A549 (cell line): Measurements from ENCODE around the gene AHSP. TPM values are rescaled to one million over a fixed set of nuclear protein-coding genes. Genes with fewer than 3 reads are reported as not detected.
"Not testable (repeated sequence)": the region's sequence is repeated elsewhere in the genome, so short reads cannot be mapped to it uniquely, and the experiment has no call there.

ENCODE experiments used
- ATAC-seq, 2 experiments: fragments of 200-7000 bp in 1 of 2; fragments of >200 bp in 1 of 2; cut with Nextera tagmentation in 1 of 2; cut with Tn5 transposase in 1 of 2; 3 replicates each; pipeline versions ENCODE4 v1.8.0 to v1.9.1; 2018 to 2020; ENCODE audit warnings: mild to moderate bottlenecking in 1 of 2, moderate library complexity in 1 of 2
- CTCF ChIA-PET: fragments of 300-600 bp; sonication (Branson Sonifier 250); formaldehyde crosslinking; extraction: SDS; loops from one replicate; lab custom pipeline; 2021; ENCODE audit warnings: antibody characterized with exemption, inconsistent platforms; lab: Yijun Ruan, JAX
- POLR2A ChIA-PET: fragments of 350-600 bp; formaldehyde crosslinking; extraction: SDS; loops from one replicate; lab custom pipeline; 2021; ENCODE audit warnings: antibody characterized with exemption, inconsistent platforms; lab: Yijun Ruan, JAX
- DNase-seq, 2 experiments: peaks; one replicate each; pipeline versions ENCODE4 v3.0.0 to v3.0.0-alpha.2; 2011 to 2016; ENCODE audit warnings: low read depth in 1 of 2, low spot score in 1 of 2
- FAIRE-seq: peaks from 2 replicates; lab custom pipeline; 2011; peaks lifted over from hg19 to GRCh38; lab: Jason Lieb, UNC
- H3K27ac ChIP-seq, 2 experiments: fragments of >200 bp; sonication (Bioruptor Twin); formaldehyde crosslinking; 3 replicates each; pipeline ENCODE4 v1.5.1; 2016 to 2017
- H3K4me1 ChIP-seq: fragments of >200 bp; sonication (Bioruptor Twin); formaldehyde crosslinking; 3 replicates; pipeline ENCODE4 v1.6.1; 2016
- H3K4me2 ChIP-seq: fragments of >200 bp; sonication (Bioruptor Twin); formaldehyde crosslinking; 3 replicates; pipeline ENCODE4 v1.6.1; 2016
- H3K4me3 ChIP-seq: fragments of >200 bp; sonication (Bioruptor Twin); formaldehyde crosslinking; 3 replicates; pipeline ENCODE4 v1.5.1; 2016
- H3K9me3 ChIP-seq: fragments of >200 bp; sonication (Bioruptor Twin); formaldehyde crosslinking; 3 replicates; pipeline ENCODE4 v1.6.1; 2016
- BHLHE40 ChIP-seq: IDR thresholded peaks from 2 replicates; pipeline ENCODE4 v1.6.1; 2012; ENCODE audit warnings: low read depth, low read length, inconsistent platforms
- CBX2 ChIP-seq: fragments of 200-600 bp; sonication (generic); IDR thresholded peaks from 2 replicates; pipeline ENCODE4 v1.6.1; 2016; ENCODE audit warnings: low read depth, mild to moderate bottlenecking, borderline replicate concordance
- CEBPB ChIP-seq, 2 experiments: fragments of >200 bp in 1 of 2; sonication (Bioruptor Twin) in 1 of 2; formaldehyde crosslinking in 1 of 2; IDR thresholded peaks; 2 replicates each; pipeline ENCODE4 v1.6.1; 2012 to 2016
- CHD2 ChIP-seq: fragments of 150-350 bp; IDR thresholded peaks from 2 replicates; pipeline ENCODE4 v1.6.1; 2014; ENCODE audit warnings: low read length; ENCODE audit not compliant: partially characterized antibody
- CHD4 ChIP-seq: fragments of 200-600 bp; sonication (generic); IDR thresholded peaks from 2 replicates; pipeline ENCODE4 v1.6.1; 2016; ENCODE audit warnings: antibody characterized with exemption, mild to moderate bottlenecking, borderline replicate concordance
- EHF ChIP-seq: fragments of 250-450 bp; sonication (Bioruptor Pico); IDR thresholded peaks from 2 replicates; pipeline ENCODE4 v1.5.0; 2020; ENCODE audit warnings: mild to moderate bottlenecking
- EHMT2 ChIP-seq: fragments of 200-600 bp; sonication (generic); IDR thresholded peaks from 2 replicates; pipeline ENCODE4 v1.6.1; 2016; ENCODE audit warnings: antibody characterized with exemption, low read depth, mild to moderate bottlenecking, moderate library complexity
- GATA3 ChIP-seq: IDR thresholded peaks from 2 replicates; pipeline ENCODE4 v1.6.1; 2012; ENCODE audit warnings: borderline replicate concordance
- KDM1A ChIP-seq: fragments of 200-600 bp; sonication (generic); IDR thresholded peaks from 2 replicates; pipeline ENCODE4 v1.6.1; 2016; ENCODE audit warnings: low read depth, mild to moderate bottlenecking
- MAZ ChIP-seq: fragments of 150-350 bp; IDR thresholded peaks from 2 replicates; pipeline ENCODE4 v1.6.1; 2014; ENCODE audit warnings: antibody characterized with exemption, low read depth, low read length, borderline replicate concordance
- RNF2 ChIP-seq: fragments of 200-600 bp; sonication (generic); IDR thresholded peaks from 2 replicates; pipeline ENCODE4 v1.6.1; 2016; ENCODE audit warnings: low read depth, mild to moderate bottlenecking, antibody characterized with exemption, moderate library complexity, borderline replicate concordance
- ZFP36 ChIP-seq: fragments of 450-650 bp; IDR thresholded peaks from 2 replicates; pipeline ENCODE4 v1.6.1; 2014; ENCODE audit warnings: borderline replicate concordance; ENCODE audit not compliant: partially characterized antibody
- WGBS: methylation state at CpG from one replicate; pipeline ENCODE4 v1.1.6; 2017; ENCODE audit errors: missing lambda C conversion rate; 5-methylcytosine and 5-hydroxymethylcytosine counted together
- polyA plus RNA-seq, 4 experiments: library from polyadenylated mRNA; depleted of rRNA in 3 of 4; stranded (reverse); fragments of >200 nt; fragmentation: RNase III in 1 of 4; extraction: RNeasy Plus Mini Kit Qiagen cat#74134 plus additional on column Dnase treatment in 1 of 4; gene quantifications; 2 replicates in 3 of 4; 3 replicates in 1 of 4; pipeline ENCODE4 v1.2.3, GENCODE V29; 2011 to 2017

AHSP gene
- polyA plus RNA-seq, 2 of the 4 experiments (the other 2 are of a cell fraction) = not detected

- no peak overlapping the region for H3K4me3 ChIP-seq
- ATAC-seq (no peak), DNase-seq (no peak), FAIRE-seq (no peak)
- CTCF ChIA-PET = no interaction called here
- H3K27ac ChIP-seq = no peak overlapping the region
- POLR2A ChIA-PET = no interaction called here
- WGBS = 79% methylated on average over 28 of the region's 46 CpGs
- peaks cover 2% of the 10 kb centered on the region; the same call in 1 of the 3 replicates for H3K9me3 ChIP-seq
- TF ChIP-seq CHD2 = no peak
- no peak for TF ChIP-seq GATA3
- TF ChIP-seq CHD4 = no peak
- TF ChIP-seq EHF (CRISPR knock-in tag) = no peak
- no peak for TF ChIP-seq BHLHE40
- no peak for TF ChIP-seq RNF2
- no peak for TF ChIP-seq CEBPB (IDR thresholded peaks at IDR 0.05)
- TF ChIP-seq KDM1A = no peak
- TF ChIP-seq, all 56 proteins: peak for 0
- no peaks in the 10 kb centered on the region for H3K4me1 ChIP-seq
- H3K4me2 ChIP-seq = no peak overlapping the region
These were observed 41.6 kb downstream of the AHSP start for GRCh38 chr16:31569360-31569717.

GRCh38 chr16:31572821-31573220 lies 45.1 kb downstream of the AHSP start:
- CTCF ChIA-PET = no interaction called here
- no peak for TF ChIP-seq CBX2
- H3K4me1 ChIP-seq = no peaks in the 10 kb centered on the region
- POLR2A ChIA-PET = no interaction called here
- FAIRE-seq (no peak), ATAC-seq (no peak), DNase-seq (no peak)
- no peak overlapping the region for H3K4me2 ChIP-seq
- peaks cover 5% of the 10 kb centered on the region; the same call in 1 of the 3 replicates for H3K9me3 ChIP-seq
- H3K4me3 ChIP-seq = no peak overlapping the region
- 0% methylated on average over 1 of the region's 1 CpG for WGBS
- no peak overlapping the region for H3K27ac ChIP-seq

- H3K27ac ChIP-seq, H3K4me1 ChIP-seq, CTCF ChIA-PET, H3K4me3 ChIP-seq, H3K4me2 ChIP-seq, ATAC-seq, POLR2A ChIA-PET, DNase-seq, H3K9me3 ChIP-seq: not testable (repeated sequence)
- peak; percentile 80 for FAIRE-seq
- WGBS = 0% methylated on average over 1 of the region's 1 CpG
These were observed 46.5 kb downstream of the AHSP start for GRCh38 chr16:31574159-31574558.

- Histone ChIP-seq H3K9me3 (peaks cover 13% of the 10 kb centered on the region; the same call in 1 of the 3 replicates), H3K4me3 (no peak overlapping the region)
- 0% methylated on average over 1 of the region's 1 CpG for WGBS
- no peak for DNase-seq
- no peak for TF ChIP-seq EHMT2
- TF ChIP-seq MAZ = no peak
- peak; percentile 77 for TF ChIP-seq ZFP36
- TF ChIP-seq, all 56 proteins: peak for 1
- ATAC-seq (no peak), FAIRE-seq (no peak)
- Histone ChIP-seq H3K4me2 (no peak overlapping the region), H3K4me1 (no peaks in the 10 kb centered on the region), H3K27ac (no peak overlapping the region)
- POLR2A ChIA-PET = no interaction called here
- CTCF ChIA-PET = no interaction called here
These were observed 49.7 kb downstream of the AHSP start for GRCh38 chr16:31577411-31577810.

Other genes starting within 250 kb of the AHSP start
- 0.87 and 1.4 TPM in 2 replicates for gene ITGAX, start 172.7 kb upstream of the AHSP start, polyA plus RNA-seq (2011; rRNA removed)
- 0.35 to 0.79 TPM (median 0.49 TPM) in 3 replicates for gene ITGAX, start 172.7 kb upstream of the AHSP start, polyA plus RNA-seq (2017; fragmentation: RNase III; extraction: RNeasy Plus Mini Kit Qiagen cat#74134 plus additional on column Dnase treatment)
- not detected in 2 replicates for gene ITGAD, start 134.6 kb upstream of the AHSP start, polyA plus RNA-seq (2011; rRNA removed)
- gene ITGAD, start 134.6 kb upstream of the AHSP start, polyA plus RNA-seq (2017; fragmentation: RNase III; extraction: RNeasy Plus Mini Kit Qiagen cat#74134 plus additional on column Dnase treatment) = not detected in 3 replicates
- not detected in 2 replicates for gene COX6A2, start 99.5 kb upstream of the AHSP start, polyA plus RNA-seq (2011; rRNA removed)
- not detected in 3 replicates for gene COX6A2, start 99.5 kb upstream of the AHSP start, polyA plus RNA-seq (2017; fragmentation: RNase III; extraction: RNeasy Plus Mini Kit Qiagen cat#74134 plus additional on column Dnase treatment)
- gene ZNF843, start 85.1 kb upstream of the AHSP start, polyA plus RNA-seq (2011; rRNA removed) = 0.17 and 0.21 TPM in 2 replicates
- 0.08 to 0.21 TPM (median 0.13 TPM) in 3 replicates for gene ZNF843, start 85.1 kb upstream of the AHSP start, polyA plus RNA-seq (2017; fragmentation: RNase III; extraction: RNeasy Plus Mini Kit Qiagen cat#74134 plus additional on column Dnase treatment)
- 3.2 and 3.5 TPM in 2 replicates for gene ARMC5, start 68.4 kb upstream of the AHSP start, polyA plus RNA-seq (2011; rRNA removed)
- gene ARMC5, start 68.4 kb upstream of the AHSP start, polyA plus RNA-seq (2017; fragmentation: RNase III; extraction: RNeasy Plus Mini Kit Qiagen cat#74134 plus additional on column Dnase treatment) = 6.0 to 7.4 TPM (median 6.1 TPM) in 3 replicates
- 8.3 and 14.2 TPM in 2 replicates for gene TGFB1I1, start 55.7 kb upstream of the AHSP start, polyA plus RNA-seq (2011; rRNA removed)
- gene TGFB1I1, start 55.7 kb upstream of the AHSP start, polyA plus RNA-seq (2017; fragmentation: RNase III; extraction: RNeasy Plus Mini Kit Qiagen cat#74134 plus additional on column Dnase treatment) = 68.7 to 81.0 TPM (median 75.1 TPM) in 3 replicates
- gene SLC5A2, start 44.8 kb upstream of the AHSP start, polyA plus RNA-seq (2011; rRNA removed) = 0.07 and 0.09 TPM in 2 replicates
- 0.20 to 0.46 TPM (median 0.41 TPM) in 3 replicates for gene SLC5A2, start 44.8 kb upstream of the AHSP start, polyA plus RNA-seq (2017; fragmentation: RNase III; extraction: RNeasy Plus Mini Kit Qiagen cat#74134 plus additional on column Dnase treatment)
- 27.8 and 42.4 TPM in 2 replicates for gene RUSF1, start 19.5 kb upstream of the AHSP start, polyA plus RNA-seq (2011; rRNA removed)
- gene RUSF1, start 19.5 kb upstream of the AHSP start, polyA plus RNA-seq (2017; fragmentation: RNase III; extraction: RNeasy Plus Mini Kit Qiagen cat#74134 plus additional on column Dnase treatment) = 30.7 to 37.7 TPM (median 35.3 TPM) in 3 replicates